22Rv1 (cell line): ENCODE data around the gene LRRC8E.

Source experiments
- H3K27ac ChIP-seq: fragments of 450-650 bp; 2 replicates; pipeline ENCODE4 v1.5.1; 2017
- CTCF ChIP-seq: fragments of 450-650 bp; IDR thresholded peaks from 2 replicates; pipeline ENCODE4 v1.5.1; 2017; ENCODE audit warnings: mild to moderate bottlenecking
- ZFX ChIP-seq: fragments of 450-650 bp; IDR thresholded peaks from 2 replicates; pipeline ENCODE4 v1.6.1; 2017; ENCODE audit warnings: antibody characterized with exemption, borderline replicate concordance

The LRRC8E gene

DNA sequence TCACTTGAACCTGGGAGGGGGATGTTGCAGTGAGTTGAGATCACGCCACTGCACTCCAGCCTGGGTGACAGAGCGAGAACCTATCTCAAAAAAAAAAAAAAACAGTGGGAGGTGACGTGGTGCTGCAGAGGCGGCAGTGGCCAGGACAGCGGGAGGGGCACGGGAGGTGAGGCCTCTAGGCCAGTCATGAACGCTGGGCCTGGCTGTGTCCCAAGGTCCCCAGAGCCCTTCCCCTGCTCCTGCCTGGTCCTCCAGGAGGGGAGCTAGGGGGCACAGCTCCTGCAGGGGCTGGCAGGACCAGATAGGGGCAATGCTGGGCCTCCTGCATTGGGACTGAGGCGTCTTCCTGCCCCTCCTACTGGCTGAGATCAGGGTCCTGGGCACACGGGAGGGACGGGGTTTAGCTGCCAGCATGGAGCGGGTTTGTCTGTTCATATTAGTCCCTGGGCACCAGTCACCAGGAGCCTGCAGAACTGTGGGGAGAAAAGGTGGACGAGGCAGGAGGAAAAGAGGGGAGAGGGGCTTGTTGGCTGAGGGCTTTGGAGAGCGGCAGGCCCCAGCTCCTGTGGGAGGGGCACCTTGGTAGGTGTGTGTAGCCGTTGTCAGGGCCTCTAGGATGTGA is 19.9 kb downstream of the LRRC8E start:
- no peak overlapping the region for H3K27ac ChIP-seq
- TF ChIP-seq ZFX: no peak

- TF ChIP-seq ZFX: no peak
- TF ChIP-seq CTCF: no peak
- no peak overlapping the region for H3K27ac ChIP-seq
These were observed 20.6 kb downstream of the LRRC8E start for GRCh38 chr19:7908742-7909461.

- TF ChIP-seq ZFX (no peak), CTCF (no peak)
- no peak overlapping the region for H3K27ac ChIP-seq
These were observed 21.3 kb downstream of the LRRC8E start for GRCh38 chr19:7909471-7910067.

DNA sequence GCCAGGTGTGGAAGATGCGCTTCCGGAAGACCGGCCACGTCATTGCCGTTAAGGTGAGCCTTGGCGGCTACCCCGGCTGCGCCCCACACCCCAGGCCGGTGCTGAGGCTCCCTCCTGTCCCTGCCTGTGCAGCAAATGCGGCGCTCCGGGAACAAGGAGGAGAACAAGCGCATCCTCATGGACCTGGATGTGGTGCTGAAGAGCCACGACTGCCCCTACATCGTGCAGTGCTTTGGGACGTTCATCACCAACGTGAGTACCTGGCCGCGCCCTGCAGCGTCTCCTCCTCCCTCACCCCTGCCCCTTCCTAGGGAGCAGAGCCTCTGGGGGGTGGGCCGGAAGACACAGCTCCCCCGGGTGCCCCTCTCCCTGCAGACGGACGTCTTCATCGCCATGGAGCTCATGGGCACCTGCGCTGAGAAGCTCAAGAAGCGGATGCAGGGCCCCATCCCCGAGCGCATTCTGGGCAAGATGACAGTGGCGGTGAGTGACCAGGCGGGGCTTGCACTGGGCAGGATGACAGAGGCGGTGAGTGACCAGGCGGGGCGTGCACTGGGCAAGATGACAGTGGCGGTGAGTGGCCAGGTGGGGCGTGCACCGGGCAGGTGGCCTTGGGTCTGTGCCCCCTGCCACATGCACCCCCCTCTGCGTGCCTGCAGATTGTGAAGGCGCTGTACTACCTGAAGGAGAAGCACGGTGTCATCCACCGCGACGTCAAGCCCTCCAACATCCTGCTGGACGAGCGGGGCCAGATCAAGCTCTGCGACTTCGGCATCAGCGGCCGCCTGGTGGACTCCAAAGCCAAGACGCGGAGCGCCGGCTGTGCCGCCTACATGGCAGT is 22.2 kb downstream of the LRRC8E start:
- TF ChIP-seq ZFX (no peak), CTCF (no peak)
- no peak overlapping the region for H3K27ac ChIP-seq

DNA sequence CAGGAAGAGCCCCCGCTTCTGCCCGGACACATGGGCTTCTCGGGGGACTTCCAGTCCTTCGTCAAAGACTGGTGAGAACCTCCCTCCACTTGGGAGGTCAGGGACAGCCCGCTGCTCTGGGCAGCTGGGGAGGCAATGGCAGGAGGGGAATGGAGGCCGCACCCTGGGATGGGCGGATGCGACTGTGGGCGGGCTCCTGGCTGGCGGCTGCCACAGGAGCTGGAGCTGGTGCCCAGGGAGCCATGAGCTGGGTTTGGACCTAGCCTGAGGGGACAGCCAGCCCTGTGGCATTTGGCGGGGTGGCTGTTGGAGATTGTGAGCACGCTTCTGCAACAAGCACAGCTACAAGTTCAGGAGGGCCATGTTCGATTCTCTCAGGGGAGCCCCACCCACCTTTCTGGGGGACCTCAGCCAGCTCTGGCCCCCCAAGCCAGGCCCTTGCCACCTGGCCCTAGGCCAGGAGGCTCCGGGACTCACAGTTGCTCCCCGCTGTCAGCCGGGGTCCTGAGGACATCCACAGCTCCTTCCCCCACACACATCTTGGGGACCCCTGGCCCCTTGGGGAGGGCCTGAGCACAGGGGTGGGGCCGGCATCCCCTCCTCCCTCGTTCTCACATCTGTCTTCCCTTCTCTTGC is 23.3 kb downstream of the LRRC8E start:
- TF ChIP-seq ZFX (no peak), CTCF (no peak)
- H3K27ac ChIP-seq: no peak overlapping the region

GRCh38 chr19:7912144-7912696 is 23.9 kb downstream of the LRRC8E start:
- H3K27ac ChIP-seq: no peak overlapping the region
- TF ChIP-seq ZFX (no peak), CTCF (no peak)
